ENCODE measurements around the gene TUB. TPM values are rescaled to one million over a fixed set of nuclear protein-coding genes. Genes with fewer than 3 reads are reported as not detected.

The TUB gene, protein sequence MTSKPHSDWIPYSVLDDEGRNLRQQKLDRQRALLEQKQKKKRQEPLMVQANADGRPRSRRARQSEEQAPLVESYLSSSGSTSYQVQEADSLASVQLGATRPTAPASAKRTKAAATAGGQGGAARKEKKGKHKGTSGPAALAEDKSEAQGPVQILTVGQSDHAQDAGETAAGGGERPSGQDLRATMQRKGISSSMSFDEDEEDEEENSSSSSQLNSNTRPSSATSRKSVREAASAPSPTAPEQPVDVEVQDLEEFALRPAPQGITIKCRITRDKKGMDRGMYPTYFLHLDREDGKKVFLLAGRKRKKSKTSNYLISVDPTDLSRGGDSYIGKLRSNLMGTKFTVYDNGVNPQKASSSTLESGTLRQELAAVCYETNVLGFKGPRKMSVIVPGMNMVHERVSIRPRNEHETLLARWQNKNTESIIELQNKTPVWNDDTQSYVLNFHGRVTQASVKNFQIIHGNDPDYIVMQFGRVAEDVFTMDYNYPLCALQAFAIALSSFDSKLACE
- total RNA-seq (2014; rRNA removed; shearing (Covaris generic)) (12.3 and 12.9 TPM in 2 replicates), polyA plus RNA-seq (2016; fragmentation: Nextera tagmentation; extraction: Ambion mirVana) (3.3 and 3.8 TPM in 2 replicates)

DNA sequence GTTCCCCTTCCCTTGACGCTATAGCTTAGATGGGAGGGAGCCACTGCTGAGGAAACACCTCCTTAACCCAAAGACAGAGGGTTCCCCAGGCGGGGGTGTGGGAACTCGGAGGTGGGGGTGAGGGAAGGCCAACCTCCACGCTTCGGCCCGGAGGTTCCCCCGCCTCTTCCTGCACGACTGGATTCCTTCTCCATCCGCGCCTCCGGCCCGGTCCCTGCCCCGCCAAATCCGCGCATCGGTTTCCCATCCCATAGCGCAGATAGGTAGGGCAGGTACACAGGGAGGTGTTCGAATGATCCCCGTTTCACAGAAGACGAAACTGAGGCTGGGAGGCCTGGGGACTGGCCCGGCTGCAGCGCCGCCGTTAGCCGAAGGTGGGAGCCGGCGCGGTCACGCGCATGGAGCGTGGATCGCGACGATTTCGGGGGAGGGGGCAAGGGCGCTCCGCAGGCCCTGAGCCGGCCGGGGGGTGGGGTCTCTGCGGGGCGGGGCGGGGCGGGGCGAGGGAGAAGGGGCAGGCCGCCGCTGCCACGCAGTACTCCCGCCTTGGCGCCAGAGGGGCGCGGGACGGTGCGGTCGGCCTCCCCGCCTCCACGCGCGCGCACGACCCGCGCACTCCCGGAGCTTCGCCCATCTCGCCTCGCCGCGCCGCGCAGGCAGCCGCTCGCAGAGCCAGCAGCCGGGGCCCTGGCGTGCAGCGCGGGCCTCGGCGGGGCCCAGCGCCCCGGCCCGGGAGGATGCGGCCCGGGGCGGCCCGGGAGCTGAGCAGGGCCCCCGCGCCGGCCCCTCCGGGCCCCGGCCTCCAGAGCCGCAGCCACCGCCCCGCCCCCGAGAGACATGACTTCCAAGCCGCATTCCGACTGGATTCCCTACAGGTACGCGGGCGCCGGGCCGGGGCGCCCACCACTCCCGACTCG, at the start of gene TUB:
TSS of gene TUB (plus strand) at position 538 of the 917 bp plus-strand sequence. CDS start at position 838, 300 bp downstream.
- in situ Hi-C loops (cut with MboI): no loop called here

DNA sequence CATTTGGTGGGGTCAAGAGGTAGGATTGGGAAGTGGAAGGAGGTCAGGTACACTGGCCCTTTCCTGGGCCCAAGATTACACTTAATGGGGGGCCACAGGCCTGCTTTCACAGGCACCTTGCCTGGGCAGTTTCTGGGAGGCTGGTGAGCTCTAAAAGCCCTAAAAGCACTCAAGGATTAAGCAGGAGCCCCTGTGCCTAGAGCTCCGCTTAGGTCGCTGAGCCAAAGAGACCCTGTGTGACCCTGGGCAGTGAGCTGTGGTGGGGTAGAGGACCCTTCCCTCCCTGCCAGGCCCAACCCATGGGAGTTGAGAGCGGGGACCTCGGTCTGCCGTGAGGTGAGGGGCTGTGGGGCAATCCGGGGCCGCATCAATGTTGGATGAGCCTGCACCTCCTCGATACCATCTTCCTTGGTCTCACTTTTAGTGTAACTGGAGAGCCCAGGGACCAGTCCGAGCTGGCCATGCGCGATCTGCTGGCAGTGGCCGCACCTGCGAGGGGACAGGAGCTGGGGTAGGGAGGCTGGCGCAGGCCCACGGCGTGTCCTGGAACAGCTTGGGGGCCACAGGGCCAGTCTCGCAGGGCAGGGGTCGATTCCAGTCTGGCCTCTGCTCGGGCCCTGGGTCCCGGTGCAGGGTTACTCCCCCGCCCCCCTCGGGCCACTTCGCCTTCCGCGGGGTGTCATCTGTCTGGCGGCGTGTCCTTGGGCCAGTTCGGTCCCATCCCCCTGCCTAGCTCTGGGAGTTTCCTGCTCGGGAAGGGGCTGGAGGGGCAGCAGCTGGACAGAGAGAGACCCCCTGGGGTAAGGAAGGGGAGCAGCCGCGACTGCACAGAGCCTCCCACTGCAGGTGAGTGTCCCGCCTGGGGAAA, 49.5 kb upstream of the TUB start:
- Histone ChIP-seq H3F3A (ENCODE audit: insufficient read depth) (peaks cover 5% of the 10 kb centered on the region), H4K20me1 (ENCODE audit: insufficient read depth) (no peaks in the 10 kb centered on the region), H3K9me2 (ENCODE audit: insufficient read depth) (no peaks in the 10 kb centered on the region), H3K9me3 (ENCODE audit: low read depth) (no peaks in the 10 kb centered on the region), H3K79me2 (ENCODE audit: insufficient read depth) (no peaks in the 10 kb centered on the region), H2AFZ (no peak overlapping the region), H3K9ac (no peak overlapping the region), H3K4me1 (ENCODE audit: insufficient read depth) (peaks cover 1% of the 10 kb centered on the region), H3K4me2 (ENCODE audit: unreplicated experiment) (no peak overlapping the region), H3K4me3 (no peak overlapping the region), H3K27ac (no peak overlapping the region), H3K27me3 (replicated peaks; ENCODE audit: insufficient read depth) (no peaks in the 10 kb centered on the region), H3K36me3 (ENCODE audit: low read depth) (no peaks in the 10 kb centered on the region)
- WGBS, 2 experiments (ENCODE audit: low coverage in 1 of 2, low lambda C conversion rate in 2 of 2, missing lambda C conversion rate in 2 of 2): 86 to 89% methylated on average over 29 to 32 of the region's 32 CpGs
- TF ChIP-seq EZH2 (IDR thresholded peaks at IDR 0.05; ENCODE audit: insufficient read depth, poor library complexity, severe bottlenecking) (no peak), EZH2phosphoT487 (IDR thresholded peaks at IDR 0.05; ENCODE audit: insufficient read depth, low read depth) (no peak)
- no peak for DNase-seq
- in situ Hi-C loops (cut with MboI): no loop called here

More for the DNA sequence above, at the start of gene TUB:
- H3K27ac ChIP-seq: no peak within 1 kb of the TSS
- H3F3A ChIP-seq (ENCODE audit: insufficient read depth): no peaks in the 10 kb centered on the region
- H3K9ac ChIP-seq: peak within 1 kb of the TSS; percentile 84
- no peaks in the 10 kb centered on the region for H3K9me2 ChIP-seq (ENCODE audit: insufficient read depth)
- H2AFZ ChIP-seq: peak within 1 kb of the TSS; percentile 73
- peaks cover under 1% of the 10 kb centered on the region; the same call in 1 of the 2 replicates for H3K4me1 ChIP-seq (ENCODE audit: insufficient read depth)
- peak within 1 kb of the TSS; percentile 75 for H3K4me2 ChIP-seq (ENCODE audit: unreplicated experiment)
- peaks cover 31% of the 10 kb centered on the region for H3K79me2 ChIP-seq (ENCODE audit: insufficient read depth)
- WGBS, 2 experiments (ENCODE audit: low coverage in 1 of 2, low lambda C conversion rate in 2 of 2, missing lambda C conversion rate in 2 of 2): 2 to 7% methylated on average over 40 to 85 of the region's 104 CpGs
- DNase-seq: peak; percentile 70
- no peaks in the 10 kb centered on the region for H4K20me1 ChIP-seq (ENCODE audit: insufficient read depth)
- H3K4me3 ChIP-seq: peak within 1 kb of the TSS; percentile 74
- TF ChIP-seq EZH2 (IDR thresholded peaks at IDR 0.05; ENCODE audit: insufficient read depth, poor library complexity, severe bottlenecking): no peak
- no peak for TF ChIP-seq EZH2phosphoT487 (IDR thresholded peaks at IDR 0.05; ENCODE audit: insufficient read depth, low read depth)
- no peaks in the 10 kb centered on the region for H3K9me3 ChIP-seq (ENCODE audit: low read depth)
- H3K27me3 ChIP-seq (replicated peaks; ENCODE audit: insufficient read depth): no peaks in the 10 kb centered on the region
- H3K36me3 ChIP-seq (ENCODE audit: low read depth): no peaks in the 10 kb centered on the region

DNA sequence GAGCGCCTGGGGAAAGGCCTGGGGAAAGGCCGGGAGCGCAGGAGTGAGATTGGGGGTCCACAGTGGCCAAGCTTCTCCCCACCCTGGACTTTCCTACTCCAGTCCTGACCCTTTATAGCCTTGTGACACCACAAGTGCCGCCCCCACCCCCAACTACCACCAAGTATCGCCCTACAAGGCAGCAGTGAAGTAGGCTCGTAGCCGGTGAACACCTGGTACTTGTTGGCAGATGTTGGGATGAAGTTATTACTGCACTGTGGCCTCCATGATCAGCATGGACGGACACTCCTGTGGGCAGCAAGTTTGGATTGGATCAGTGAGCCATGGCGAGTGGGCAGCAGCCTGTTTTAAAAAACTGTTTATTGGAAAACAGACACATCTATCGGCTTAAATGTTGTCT, 48.9 kb upstream of the TUB start:
- 82 to 91% methylated on average over 9 to 10 of the region's 10 CpGs for WGBS, 2 experiments (ENCODE audit: low coverage in 1 of 2, low lambda C conversion rate in 2 of 2, missing lambda C conversion rate in 2 of 2)
- H3F3A ChIP-seq (ENCODE audit: insufficient read depth): no peaks in the 10 kb centered on the region
- H3K36me3 ChIP-seq (ENCODE audit: low read depth): no peaks in the 10 kb centered on the region
- H3K27ac ChIP-seq: no peak overlapping the region
- TF ChIP-seq EZH2 (IDR thresholded peaks at IDR 0.05; ENCODE audit: insufficient read depth, poor library complexity, severe bottlenecking) (no peak), EZH2phosphoT487 (IDR thresholded peaks at IDR 0.05; ENCODE audit: insufficient read depth, low read depth) (no peak)
- no peaks in the 10 kb centered on the region for H3K9me3 ChIP-seq (ENCODE audit: low read depth)
- H3K9me2 ChIP-seq (ENCODE audit: insufficient read depth): no peaks in the 10 kb centered on the region
- no peak overlapping the region for H3K4me3 ChIP-seq
- no peak overlapping the region for H3K4me2 ChIP-seq (ENCODE audit: unreplicated experiment)
- DNase-seq: no peak
- in situ Hi-C loops (cut with MboI): no loop called here
- H4K20me1 ChIP-seq (ENCODE audit: insufficient read depth): no peaks in the 10 kb centered on the region
- no peak overlapping the region for H2AFZ ChIP-seq
- H3K79me2 ChIP-seq (ENCODE audit: insufficient read depth): no peaks in the 10 kb centered on the region
- H3K27me3 ChIP-seq (replicated peaks; ENCODE audit: insufficient read depth): no peaks in the 10 kb centered on the region
- no peak overlapping the region for H3K9ac ChIP-seq
- H3K4me1 ChIP-seq (ENCODE audit: insufficient read depth): no peaks in the 10 kb centered on the region
